ENCODE results near the gene SMIM12. TPM values are rescaled to one million over a fixed set of nuclear protein-coding genes. Genes with fewer than 3 reads are reported as not detected.

Gene SMIM12
- total and polyA plus RNA-seq, 3 donors from 2014 or later = 25.8 to 52.3 (median 27.1) TPM

DNA sequence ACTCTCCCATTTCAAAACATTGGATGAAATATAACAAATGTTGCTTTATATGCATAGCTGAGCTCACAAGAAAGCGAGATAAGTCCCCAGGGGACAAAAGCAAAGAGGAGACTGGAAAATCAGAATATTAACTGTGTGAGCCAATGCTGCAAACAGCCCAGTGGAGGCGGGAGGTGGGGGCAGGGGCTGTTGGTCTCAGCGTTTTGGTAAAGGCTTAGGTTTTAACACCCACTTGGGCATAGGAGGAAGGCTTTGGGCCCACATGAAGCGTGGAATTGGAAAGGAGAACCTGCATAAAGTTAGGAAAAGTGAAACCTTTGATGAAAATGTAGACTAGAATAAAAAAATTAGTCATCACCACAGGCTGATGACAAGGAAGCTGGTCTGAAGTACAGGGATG is 30.2 kb upstream of the SMIM12 start:
- H3K9me3 ChIP-seq = no peaks in the 10 kb centered on the region
- H3K27ac ChIP-seq = peak overlapping the region; percentile 1 to 62
- H3K36me3 ChIP-seq (ENCODE audit: low read depth, missing control alignments) = no peaks in the 10 kb centered on the region
- no peak overlapping the region for H3K4me3 ChIP-seq
- no peak for TF ChIP-seq POLR2A (IDR thresholded peaks at IDR 0.05)
- no peak for TF ChIP-seq CTCF (IDR thresholded peaks at IDR 0.05)
- 48 to 61% methylated on average over 4 of the region's 4 CpGs for WGBS, 2 donors
- intact Hi-C loops (cut with DNase I; ENCODE audit: low total_unique reads) = no loop called here
- no peak for DNase-seq
- peaks cover 11% of the 10 kb centered on the region for H3K4me1 ChIP-seq
- H3K27me3 ChIP-seq = no peaks in the 10 kb centered on the region

DNA sequence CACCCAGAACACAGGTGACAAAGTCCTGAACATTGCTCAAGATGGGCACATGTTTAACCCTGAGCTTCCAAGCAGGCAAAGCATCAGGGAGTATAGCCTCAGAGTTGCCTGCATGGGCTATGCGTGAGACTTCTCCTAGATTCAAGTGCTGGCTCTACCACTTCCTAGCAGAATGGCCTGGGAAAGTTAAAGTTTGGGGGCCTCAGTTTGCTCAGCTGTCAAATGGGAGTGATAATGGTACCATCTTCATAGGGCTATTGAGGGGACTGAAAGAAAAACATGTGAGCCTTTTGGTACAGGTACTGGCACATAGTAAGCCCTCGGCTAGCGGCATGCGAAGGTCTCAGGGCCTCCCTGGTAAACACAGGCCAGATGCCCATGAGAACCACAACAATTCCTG is 28.0 kb upstream of the SMIM12 start:
- intact Hi-C loops (cut with DNase I; ENCODE audit: low total_unique reads) = no loop called here
- no peak overlapping the region for H3K4me3 ChIP-seq
- WGBS, 2 donors = 95 to 100% methylated on average over 4 of the region's 4 CpGs
- no peaks in the 10 kb centered on the region for H3K27me3 ChIP-seq
- peak overlapping the region in 1 of 2 donors; percentile 15 for H3K27ac ChIP-seq
- TF ChIP-seq POLR2A (IDR thresholded peaks at IDR 0.05) (no peak), CTCF (IDR thresholded peaks at IDR 0.05) (no peak)
- no peak for DNase-seq
- no peaks in the 10 kb centered on the region for H3K36me3 ChIP-seq (ENCODE audit: low read depth, missing control alignments)
- H3K9me3 ChIP-seq = no peaks in the 10 kb centered on the region
- H3K4me1 ChIP-seq = peaks cover 11% of the 10 kb centered on the region

- DNase-seq = peak; percentile 87
- WGBS, 2 donors = 1 to 2% methylated on average over 18 to 62 of the region's 80 CpGs
- Histone ChIP-seq H3K27me3 (no peaks in the 10 kb centered on the region), H3K27ac (peak overlapping the region in 1 of 2 donors; percentile 56), H3K4me3 (peak overlapping the region; percentile 38 to 64), H3K4me1 (peaks cover 11% of the 10 kb centered on the region), H3K36me3 (ENCODE audit: low read depth, missing control alignments) (no peaks in the 10 kb centered on the region), H3K9me3 (no peaks in the 10 kb centered on the region)
- TF ChIP-seq CTCF (IDR thresholded peaks at IDR 0.05) (no peak), POLR2A (IDR thresholded peaks at IDR 0.05) (no peak)
- intact Hi-C loops (cut with DNase I; ENCODE audit: low total_unique reads) = no loop called here
Observed at GRCh38 chr1:34885405-34886247, 26.1 kb upstream of the SMIM12 start.

GRCh38 chr1:34884961-34885360 is 25.4 kb upstream of the SMIM12 start:
- WGBS, 2 donors = 12 to 20% methylated on average over 10 to 19 of the region's 19 CpGs
- DNase-seq = no peak
- TF ChIP-seq POLR2A (IDR thresholded peaks at IDR 0.05) (no peak), CTCF (IDR thresholded peaks at IDR 0.05) (no peak)
- intact Hi-C loops (cut with DNase I; ENCODE audit: low total_unique reads) = no loop called here
- H3K9me3 ChIP-seq = no peaks in the 10 kb centered on the region
- no peak overlapping the region for H3K27ac ChIP-seq
- H3K27me3 ChIP-seq = no peaks in the 10 kb centered on the region
- H3K4me3 ChIP-seq = peak overlapping the region; percentile 38 to 64
- no peaks in the 10 kb centered on the region for H3K36me3 ChIP-seq (ENCODE audit: low read depth, missing control alignments)
- peaks cover 11% of the 10 kb centered on the region for H3K4me1 ChIP-seq

GRCh38 chr1:34884536-34884935 is 25.0 kb upstream of the SMIM12 start:
- intact Hi-C loops (cut with DNase I; ENCODE audit: low total_unique reads) = no loop called here
- H3K27me3 ChIP-seq = no peaks in the 10 kb centered on the region

More at GRCh38 chr1:34884536-34884935, 25.0 kb upstream of the SMIM12 start:
- DNase-seq = peak; percentile 6
- Histone ChIP-seq H3K4me3 (no peak overlapping the region), H3K4me1 (peaks cover 11% of the 10 kb centered on the region), H3K27ac (no peak overlapping the region), H3K9me3 (no peaks in the 10 kb centered on the region), H3K36me3 (ENCODE audit: low read depth, missing control alignments) (no peaks in the 10 kb centered on the region)
- WGBS, 2 donors = 37 to 41% methylated on average over 3 of the region's 3 CpGs
- TF ChIP-seq POLR2A (IDR thresholded peaks at IDR 0.05) (no peak), CTCF (IDR thresholded peaks at IDR 0.05) (no peak)
